GM23338 (cell line): ENCODE measurements around the gene QKI. TPM values are rescaled to one million over a fixed set of nuclear protein-coding genes. Genes with fewer than 3 reads are reported as not detected.

Experiments used
- ATAC-seq: fragments of 200-7000 bp; cut with Tn5 transposase; 3 replicates; pipeline ENCODE4 v1.9.1; 2020
- DNase-seq: peaks from one replicate; pipeline ENCODE4 v3.0.0-alpha.2; 2015; ENCODE audit warnings: low spot score
- H2AFZ ChIP-seq: fragments of 200-600 bp; sonication (generic); 2 replicates; pipeline ENCODE4 v1.8.0; 2016; ENCODE audit warnings: antibody characterized with exemption, mild to moderate bottlenecking, moderate library complexity
- H3F3A ChIP-seq: fragments of 200-600 bp; sonication (generic); replicated peaks from 2 replicates; pipeline ENCODE4 v1.8.0; 2017; ENCODE audit warnings: antibody characterized with exemption, mixed run types, low read depth
- H3K27ac ChIP-seq: fragments of 200-600 bp; sonication (generic); 2 replicates; pipeline ENCODE4 v1.6.1; 2016; ENCODE audit warnings: low read depth
- H3K27me3 ChIP-seq: fragments of 200-600 bp; sonication (generic); 2 replicates; pipeline ENCODE4 v1.8.0; 2016; ENCODE audit warnings: mild to moderate bottlenecking, mixed run types, moderate library complexity; ENCODE audit not compliant: insufficient read depth
- H3K36me3 ChIP-seq: fragments of 200-600 bp; sonication (generic); 2 replicates; pipeline ENCODE4 v1.8.0; 2016; ENCODE audit warnings: mild to moderate bottlenecking; ENCODE audit not compliant: insufficient read depth
- H3K4me1 ChIP-seq: fragments of 200-600 bp; sonication (generic); 2 replicates; pipeline ENCODE4 v1.8.0; 2016; ENCODE audit warnings: mild to moderate bottlenecking, moderate library complexity; ENCODE audit not compliant: insufficient read depth
- H3K4me2 ChIP-seq: fragments of 200-600 bp; sonication (generic); 2 replicates; pipeline ENCODE4 v1.7.1; 2017; ENCODE audit warnings: mixed run types
- H3K4me3 ChIP-seq: fragments of 200-600 bp; sonication (generic); 2 replicates; pipeline ENCODE4 v1.6.1; 2016; ENCODE audit warnings: mixed run types
- H3K79me2 ChIP-seq: fragments of 200-600 bp; sonication (generic); replicated peaks from 2 replicates; pipeline ENCODE4 v1.8.0; 2017; ENCODE audit warnings: mild to moderate bottlenecking; ENCODE audit not compliant: insufficient read depth
- H3K9me2 ChIP-seq: fragments of 200-600 bp; sonication (generic); 2 replicates; pipeline ENCODE4 v1.8.0; 2017; ENCODE audit not compliant: insufficient read depth
- H4K20me1 ChIP-seq: fragments of 200-600 bp; sonication (generic); replicated peaks from 2 replicates; pipeline ENCODE4 v1.8.0; 2017; ENCODE audit warnings: mild to moderate bottlenecking; ENCODE audit not compliant: insufficient read depth
- H3K27ac Mint-ChIP-seq: 2 replicates; pipeline ENCODE4 v1.8.0; 2020; ENCODE audit warnings: inconsistent platforms, mild to moderate bottlenecking, moderate library complexity, mixed read lengths
- H3K27me3 Mint-ChIP-seq: 3 replicates; pipeline ENCODE4 v1.8.0; 2022; ENCODE audit warnings: low read depth, mild to moderate bottlenecking, moderate library complexity, mixed read lengths, inconsistent platforms; ENCODE audit not compliant: insufficient read depth, poor library complexity
- H3K36me3 Mint-ChIP-seq: 3 replicates; pipeline ENCODE4 v1.8.0; 2021; ENCODE audit warnings: low read depth, mild to moderate bottlenecking, inconsistent platforms, moderate library complexity, mixed read lengths
- H3K4me1 Mint-ChIP-seq: 3 replicates; pipeline ENCODE4 v1.8.0; 2020; ENCODE audit warnings: mild to moderate bottlenecking, inconsistent platforms, mixed read lengths
- H3K4me3 Mint-ChIP-seq: 3 replicates; pipeline ENCODE4 v1.8.0; 2021; ENCODE audit warnings: moderate library complexity, mild to moderate bottlenecking, inconsistent platforms, mixed read lengths
- H3K9me3 Mint-ChIP-seq: 3 replicates; pipeline ENCODE4 v1.8.0; 2020; ENCODE audit warnings: moderate library complexity, mild to moderate bottlenecking, inconsistent platforms, mixed read lengths
- CREB1 ChIP-seq: fragments of 250-450 bp; sonication (Bioruptor Pico); IDR thresholded peaks from 2 replicates; pipeline ENCODE4 v1.5.0; 2020; ENCODE audit warnings: low read depth, mild to moderate bottlenecking, moderate library complexity
- CTCF ChIP-seq, 2 experiments: fragments of 200-600 bp in 1 of 2; sonication (generic) in 1 of 2; conservative IDR thresholded peaks; 2 replicates each; pipeline versions ENCODE4 v1.5.1 to v1.6.1; 2016 to 2017; ENCODE audit warnings: antibody characterized with exemption in 2 of 2, low read depth in 2 of 2, mild to moderate bottlenecking in 2 of 2, moderate library complexity in 1 of 2
- EZH2phosphoT487 ChIP-seq: fragments of 200-600 bp; sonication (generic); IDR thresholded peaks from one replicate; pipeline ENCODE4 v1.8.1; 2018; ENCODE audit warnings: antibody characterized with exemption; ENCODE audit not compliant: unreplicated experiment
- STAT1 ChIP-seq: IDR thresholded peaks from one replicate; pipeline ENCODE4 v1.6.1; 2016; ENCODE audit warnings: antibody characterized with exemption; ENCODE audit not compliant: unreplicated experiment
- ZNF114 ChIP-seq: fragments of 250-450 bp; sonication (Bioruptor Pico); IDR thresholded peaks from 2 replicates; pipeline ENCODE4 v1.5.0; 2020; ENCODE audit warnings: mild to moderate bottlenecking, moderate library complexity
- polyA plus RNA-seq: library from polyadenylated mRNA; unstranded; fragments of >200 nt; fragmentation: Nextera tagmentation; extraction: Ambion mirVana; gene quantifications from 2 replicates; pipeline ENCODE4 v1.2.1, GENCODE V29; 2016
- total RNA-seq: library from RNA; depleted of rRNA; stranded (reverse); fragments of >200 nt; shearing (Covaris generic); gene quantifications from 2 replicates; pipeline ENCODE4 v1.2.3, GENCODE V29; 2014
- TF ChIP-seq, protein P1 (sequence below): fragments of 250-450 bp; sonication (Bioruptor Pico); IDR thresholded peaks from 2 replicates; pipeline ENCODE4 v1.5.0; 2020; ENCODE audit warnings: mild to moderate bottlenecking, moderate library complexity

The QKI gene
- total and polyA plus RNA-seq, 2 experiments from 2014 or later, result 60.8 to 159 TPM

GRCh38 chr6:163369141-163369540 lies 45.4 kb upstream of the QKI start:
- no peaks in the 10 kb centered on the region for H3K79me2 ChIP-seq
- H3K4me1 ChIP-seq, result no peaks in the 10 kb centered on the region
- ATAC-seq, result no peak
- no peak for DNase-seq
- H3F3A ChIP-seq, result no peaks in the 10 kb centered on the region
- H2AFZ ChIP-seq, result no peak overlapping the region
- H3K27me3 ChIP-seq, result no peaks in the 10 kb centered on the region
- TF ChIP-seq EZH2phosphoT487 (no peak), CTCF (conservative IDR thresholded peaks at IDR 0.05; ENCODE audit: low read depth in 2 of 2) (no peak), STAT1 (no peak), ZNF114 (CRISPR knock-in tag) (no peak), CREB1 (no peak)
- TF ChIP-seq, protein P1, sequence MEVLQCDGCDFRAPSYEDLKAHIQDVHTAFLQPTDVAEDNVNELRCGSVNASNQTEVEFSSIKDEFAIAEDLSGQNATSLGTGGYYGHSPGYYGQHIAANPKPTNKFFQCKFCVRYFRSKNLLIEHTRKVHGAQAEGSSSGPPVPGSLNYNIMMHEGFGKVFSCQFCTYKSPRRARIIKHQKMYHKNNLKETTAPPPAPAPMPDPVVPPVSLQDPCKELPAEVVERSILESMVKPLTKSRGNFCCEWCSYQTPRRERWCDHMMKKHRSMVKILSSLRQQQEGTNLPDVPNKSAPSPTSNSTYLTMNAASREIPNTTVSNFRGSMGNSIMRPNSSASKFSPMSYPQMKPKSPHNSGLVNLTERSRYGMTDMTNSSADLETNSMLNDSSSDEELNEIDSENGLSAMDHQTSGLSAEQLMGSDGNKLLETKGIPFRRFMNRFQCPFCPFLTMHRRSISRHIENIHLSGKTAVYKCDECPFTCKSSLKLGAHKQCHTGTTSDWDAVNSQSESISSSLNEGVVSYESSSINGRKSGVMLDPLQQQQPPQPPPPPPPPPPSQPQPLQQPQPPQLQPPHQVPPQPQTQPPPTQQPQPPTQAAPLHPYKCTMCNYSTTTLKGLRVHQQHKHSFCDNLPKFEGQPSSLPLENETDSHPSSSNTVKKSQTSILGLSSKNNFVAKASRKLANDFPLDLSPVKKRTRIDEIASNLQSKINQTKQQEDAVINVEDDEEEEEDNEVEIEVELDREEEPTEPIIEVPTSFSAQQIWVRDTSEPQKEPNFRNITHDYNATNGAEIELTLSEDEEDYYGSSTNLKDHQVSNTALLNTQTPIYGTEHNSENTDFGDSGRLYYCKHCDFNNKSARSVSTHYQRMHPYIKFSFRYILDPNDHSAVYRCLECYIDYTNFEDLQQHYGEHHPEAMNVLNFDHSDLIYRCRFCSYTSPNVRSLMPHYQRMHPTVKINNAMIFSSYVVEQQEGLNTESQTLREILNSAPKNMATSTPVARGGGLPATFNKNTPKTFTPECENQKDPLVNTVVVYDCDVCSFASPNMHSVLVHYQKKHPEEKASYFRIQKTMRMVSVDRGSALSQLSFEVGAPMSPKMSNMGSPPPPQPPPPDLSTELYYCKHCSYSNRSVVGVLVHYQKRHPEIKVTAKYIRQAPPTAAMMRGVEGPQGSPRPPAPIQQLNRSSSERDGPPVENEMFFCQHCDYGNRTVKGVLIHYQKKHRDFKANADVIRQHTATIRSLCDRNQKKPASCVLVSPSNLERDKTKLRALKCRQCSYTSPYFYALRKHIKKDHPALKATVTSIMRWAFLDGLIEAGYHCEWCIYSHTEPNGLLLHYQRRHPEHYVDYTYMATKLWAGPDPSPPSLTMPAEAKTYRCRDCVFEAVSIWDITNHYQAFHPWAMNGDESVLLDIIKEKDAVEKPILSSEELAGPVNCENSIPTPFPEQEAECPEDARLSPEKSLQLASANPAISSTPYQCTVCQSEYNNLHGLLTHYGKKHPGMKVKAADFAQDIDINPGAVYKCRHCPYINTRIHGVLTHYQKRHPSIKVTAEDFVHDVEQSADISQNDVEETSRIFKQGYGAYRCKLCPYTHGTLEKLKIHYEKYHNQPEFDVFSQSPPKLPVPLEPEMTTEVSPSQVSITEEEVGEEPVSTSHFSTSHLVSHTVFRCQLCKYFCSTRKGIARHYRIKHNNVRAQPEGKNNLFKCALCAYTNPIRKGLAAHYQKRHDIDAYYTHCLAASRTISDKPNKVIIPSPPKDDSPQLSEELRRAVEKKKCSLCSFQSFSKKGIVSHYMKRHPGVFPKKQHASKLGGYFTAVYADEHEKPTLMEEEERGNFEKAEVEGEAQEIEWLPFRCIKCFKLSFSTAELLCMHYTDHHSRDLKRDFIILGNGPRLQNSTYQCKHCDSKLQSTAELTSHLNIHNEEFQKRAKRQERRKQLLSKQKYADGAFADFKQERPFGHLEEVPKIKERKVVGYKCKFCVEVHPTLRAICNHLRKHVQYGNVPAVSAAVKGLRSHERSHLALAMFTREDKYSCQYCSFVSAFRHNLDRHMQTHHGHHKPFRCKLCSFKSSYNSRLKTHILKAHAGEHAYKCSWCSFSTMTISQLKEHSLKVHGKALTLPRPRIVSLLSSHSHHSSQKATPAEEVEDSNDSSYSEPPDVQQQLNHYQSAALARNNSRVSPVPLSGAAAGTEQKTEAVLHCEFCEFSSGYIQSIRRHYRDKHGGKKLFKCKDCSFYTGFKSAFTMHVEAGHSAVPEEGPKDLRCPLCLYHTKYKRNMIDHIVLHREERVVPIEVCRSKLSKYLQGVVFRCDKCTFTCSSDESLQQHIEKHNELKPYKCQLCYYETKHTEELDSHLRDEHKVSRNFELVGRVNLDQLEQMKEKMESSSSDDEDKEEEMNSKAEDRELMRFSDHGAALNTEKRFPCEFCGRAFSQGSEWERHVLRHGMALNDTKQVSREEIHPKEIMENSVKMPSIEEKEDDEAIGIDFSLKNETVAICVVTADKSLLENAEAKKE (CRISPR knock-in tag), result no peak
- Mint-ChIP-seq H3K4me1 (peaks cover 3% of the 10 kb centered on the region; the same call in 2 of the 3 replicates), H3K36me3 (no peaks in the 10 kb centered on the region), H3K9me3 (no peaks in the 10 kb centered on the region; the same call in 2 of the 3 replicates), H3K4me3 (no peak overlapping the region), H3K27me3 (no peaks in the 10 kb centered on the region), H3K27ac (no peak overlapping the region)
- H3K4me2 ChIP-seq, result no peak overlapping the region
- H3K27ac ChIP-seq, result no peak overlapping the region
- H3K36me3 ChIP-seq, result no peaks in the 10 kb centered on the region
- H3K4me3 ChIP-seq, result no peak overlapping the region
- H4K20me1 ChIP-seq, result no peaks in the 10 kb centered on the region
- 0 out of 2 replicates have a peak, but pooled peaks cover 4% of the 10 kb centered on the region for H3K9me2 ChIP-seq
